Pericardium fibroblast (primary cell): ENCODE data around the gene ZNF431. TPM values are rescaled to one million over a fixed set of nuclear protein-coding genes. Genes with fewer than 3 reads are reported as not detected.

Experiments
- total RNA-seq: library from RNA; depleted of rRNA; stranded (reverse); fragments of >200 nt; gene quantifications from 2 replicates; pipeline ENCODE4 v1.2.3, GENCODE V29; 2015

The ZNF431 gene
- 1.1 and 1.3 TPM in 2 replicates for total RNA-seq

GRCh38 chr19:21141787-21142464 lies at the start of gene ZNF431:
ZNF431 (plus strand) TSS chr19:21142040; CDS start chr19:21142184, 144 bp downstream.

Other genes with a start within 250 kb of the ZNF431 start
- gene ZNF85, start 218.8 kb upstream of the ZNF431 start, total RNA-seq = 1.0 and 1.5 TPM in 2 replicates
- gene ZNF430, start 121.4 kb upstream of the ZNF431 start, total RNA-seq = 4.7 and 15.2 TPM in 2 replicates
- 4.6 and 5.5 TPM in 2 replicates for gene ZNF714, start 59.8 kb upstream of the ZNF431 start, total RNA-seq
- 1.1 and 4.1 TPM in 2 replicates for gene ZNF708, start 187.4 kb downstream of the ZNF431 start, total RNA-seq
- 1.2 and 3.4 TPM in 2 replicates for gene ZNF738, start 217.0 kb downstream of the ZNF431 start, total RNA-seq